Measurements from ENCODE around the gene MGAT3. TPM values are rescaled to one million over a fixed set of nuclear protein-coding genes. Genes with fewer than 3 reads are reported as not detected.

The MGAT3 gene
- total and polyA plus RNA-seq, 9 of the 15 experiments (the other 6 are each of a cell fraction or from before 2014, with no cell fraction given) = 0.10 to 11.5 (median 4.6) TPM

- TF ChIP-seq USF2 (CRISPR knock-in tag; IDR thresholded peaks at IDR 0.05) = no peak
- TF ChIP-seq ZNF263 (CRISPR knock-in tag; IDR thresholded peaks at IDR 0.05; ENCODE audit: borderline replicate concordance) = peak; percentile 72; the same call in 1 of the 2 replicates
- 0 out of 2 replicates have a peak, but pooled peaks have one; percentile 26 for TF ChIP-seq ZNF76 (CRISPR knock-in tag; IDR thresholded peaks at IDR 0.05; ENCODE audit: borderline replicate concordance)
- peak; percentile 77; the same call in 1 of the 2 replicates for TF ChIP-seq GATAD2B (IDR thresholded peaks at IDR 0.05; ENCODE audit: borderline replicate concordance)
- no peak for TF ChIP-seq GATA2 (CRISPR knock-in tag; IDR thresholded peaks at IDR 0.05)
- no peak for TF ChIP-seq MTA2 (IDR thresholded peaks at IDR 0.05; ENCODE audit: low read depth)
- TF ChIP-seq, protein P1, sequence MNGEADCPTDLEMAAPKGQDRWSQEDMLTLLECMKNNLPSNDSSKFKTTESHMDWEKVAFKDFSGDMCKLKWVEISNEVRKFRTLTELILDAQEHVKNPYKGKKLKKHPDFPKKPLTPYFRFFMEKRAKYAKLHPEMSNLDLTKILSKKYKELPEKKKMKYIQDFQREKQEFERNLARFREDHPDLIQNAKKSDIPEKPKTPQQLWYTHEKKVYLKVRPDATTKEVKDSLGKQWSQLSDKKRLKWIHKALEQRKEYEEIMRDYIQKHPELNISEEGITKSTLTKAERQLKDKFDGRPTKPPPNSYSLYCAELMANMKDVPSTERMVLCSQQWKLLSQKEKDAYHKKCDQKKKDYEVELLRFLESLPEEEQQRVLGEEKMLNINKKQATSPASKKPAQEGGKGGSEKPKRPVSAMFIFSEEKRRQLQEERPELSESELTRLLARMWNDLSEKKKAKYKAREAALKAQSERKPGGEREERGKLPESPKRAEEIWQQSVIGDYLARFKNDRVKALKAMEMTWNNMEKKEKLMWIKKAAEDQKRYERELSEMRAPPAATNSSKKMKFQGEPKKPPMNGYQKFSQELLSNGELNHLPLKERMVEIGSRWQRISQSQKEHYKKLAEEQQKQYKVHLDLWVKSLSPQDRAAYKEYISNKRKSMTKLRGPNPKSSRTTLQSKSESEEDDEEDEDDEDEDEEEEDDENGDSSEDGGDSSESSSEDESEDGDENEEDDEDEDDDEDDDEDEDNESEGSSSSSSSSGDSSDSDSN (IDR thresholded peaks at IDR 0.05; ENCODE audit: borderline replicate concordance in 1 of 2, low read depth in 2 of 2, low read length in 2 of 2) = no peak; a peak in 1 of 4 replicates
- peak; percentile 55; the same call in 1 of the 2 replicates for TF ChIP-seq SIN3B (IDR thresholded peaks at IDR 0.05; ENCODE audit: low read depth)
- TF ChIP-seq SNRNP70 (optimal IDR thresholded peaks at IDR 0.05; ENCODE audit: low read depth, low read length) = no peak
- TF ChIP-seq SOX6 (IDR thresholded peaks at IDR 0.05) = peak; percentile 37; the same call in 1 of the 2 replicates
- no peak for TF ChIP-seq FOSL1 (tag; conservative IDR thresholded peaks at IDR 0.05)
- peak in 1 of 2 experiments; percentile 65; a peak in 1 of 4 replicates for TF ChIP-seq TEAD1 (CRISPR knock-in tag; IDR thresholded peaks at IDR 0.05)
- TF ChIP-seq HDAC2 (IDR thresholded peaks at IDR 0.05) = no peak
- TF ChIP-seq ZNF12 (CRISPR knock-in tag; IDR thresholded peaks at IDR 0.05) = 0 out of 2 replicates have a peak, but pooled peaks have one; percentile 8
- TF ChIP-seq PCBP1 (IDR thresholded peaks at IDR 0.05; ENCODE audit: low read depth, low read length, poor library complexity, severe bottlenecking) = peak; percentile 48
- TF ChIP-seq ZEB2 (IDR thresholded peaks at IDR 0.05) = peak; percentile 30; the same call in 1 of the 2 replicates
- peak; percentile 68; the same call in 1 of the 2 replicates for TF ChIP-seq CTBP1 (IDR thresholded peaks at IDR 0.05; ENCODE audit: borderline replicate concordance)
- TF ChIP-seq MAFK (IDR thresholded peaks at IDR 0.05; ENCODE audit: low read length) = no peak
- TF ChIP-seq ZFP91 (CRISPR knock-in tag; IDR thresholded peaks at IDR 0.05) = peak; percentile 61; the same call in 1 of the 2 replicates
- TF ChIP-seq MAX (CRISPR knock-in tag; IDR thresholded peaks at IDR 0.05) = 0 out of 2 replicates have a peak, but pooled peaks have one; percentile 30
- TF ChIP-seq HMGN3 (IDR thresholded peaks at IDR 0.05; ENCODE audit: borderline replicate concordance, extremely low read depth, insufficient read length, low read depth, low read length) = peak; percentile 47
- TF ChIP-seq ZNF436 (CRISPR knock-in tag; IDR thresholded peaks at IDR 0.05) = no peak
- TF ChIP-seq, protein P2, sequence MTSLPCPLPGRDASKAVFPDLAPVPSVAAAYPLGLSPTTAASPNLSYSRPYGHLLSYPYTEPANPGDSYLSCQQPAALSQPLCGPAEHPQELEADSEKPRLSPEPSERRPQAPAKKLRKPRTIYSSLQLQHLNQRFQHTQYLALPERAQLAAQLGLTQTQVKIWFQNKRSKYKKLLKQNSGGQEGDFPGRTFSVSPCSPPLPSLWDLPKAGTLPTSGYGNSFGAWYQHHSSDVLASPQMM (CRISPR knock-in tag; IDR thresholded peaks at IDR 0.05) = no peak
These were observed 72.1 kb downstream of the MGAT3 start (continued) for GRCh38 chr22:39528681-39529486.
